BLaER1 treated with 17β-estradiol and CSF1 and Interleukin-3, amounts not matched to agents 10 nM and 100 nM (cell line): Measurements from ENCODE around the gene PYCR2.

ENCODE experiments used
- H3K27ac ChIP-seq, 11 experiments: shearing (Covaris generic); formaldehyde crosslinking; 2 replicates each; pipeline ENCODE4 v1.8.1; 2022
- H3K27me3 ChIP-seq, 11 experiments: shearing (Covaris generic); formaldehyde crosslinking; 2 replicates each; pipeline ENCODE4 v1.8.1; 2022
- H3K36me3 ChIP-seq, 11 experiments: shearing (Covaris generic); formaldehyde crosslinking; 2 replicates each; pipeline ENCODE4 v1.8.1; 2022
- H3K4me1 ChIP-seq, 10 experiments: shearing (Covaris generic); formaldehyde crosslinking; 2 replicates each; pipeline ENCODE4 v1.8.1; 2022
- H3K4me2 ChIP-seq, 11 experiments: shearing (Covaris generic); formaldehyde crosslinking; 2 replicates each; pipeline ENCODE4 v1.8.1; 2022
- H3K4me3 ChIP-seq, 10 experiments: shearing (Covaris generic); formaldehyde crosslinking; 2 replicates each; pipeline ENCODE4 v1.8.1; 2022
- H3K9ac ChIP-seq, 11 experiments: shearing (Covaris generic); formaldehyde crosslinking; 2 replicates each; pipeline ENCODE4 v1.8.1; 2022
- H3K9me3 ChIP-seq, 11 experiments: shearing (Covaris generic); formaldehyde crosslinking; replicated peaks in 1 of 11; 2 replicates each; pipeline ENCODE4 v1.8.1; 2022
- H4K20me1 ChIP-seq, 11 experiments: shearing (Covaris generic); formaldehyde crosslinking; 2 replicates each; pipeline ENCODE4 v1.8.1; 2022
- Cebpa-rat ChIP-seq, 11 experiments: shearing (Covaris generic); IDR thresholded peaks; 2 replicates each; pipeline ENCODE4 v1.8.1; 2022

Gene PYCR2

GRCh38 chr1:225872075-225872430 lies 52.0 kb downstream of the PYCR2 start:
- Histone ChIP-seq H3K4me1 (peaks cover 9 to 41% (median 31%) of the 10 kb centered on the region in 10 experiments), H3K9me3 (no peaks in the 10 kb centered on the region), H3K27ac (no peak overlapping the region), H3K9ac (no peak overlapping the region), H3K4me3 (no peak overlapping the region), H3K27me3 (no peaks in the 10 kb centered on the region), H3K36me3 (peaks cover 74 to 99% (median 93%) of the 10 kb centered on the region in 11 experiments), H4K20me1 (peaks cover 0 to 48% (median 0%) of the 10 kb centered on the region in 11 experiments; a peak in 8 of 22 replicates), H3K4me2 (no peak overlapping the region)
- TF ChIP-seq Cebpa-rat (IDR thresholded peaks at IDR 0.05) = no peak

DNA sequence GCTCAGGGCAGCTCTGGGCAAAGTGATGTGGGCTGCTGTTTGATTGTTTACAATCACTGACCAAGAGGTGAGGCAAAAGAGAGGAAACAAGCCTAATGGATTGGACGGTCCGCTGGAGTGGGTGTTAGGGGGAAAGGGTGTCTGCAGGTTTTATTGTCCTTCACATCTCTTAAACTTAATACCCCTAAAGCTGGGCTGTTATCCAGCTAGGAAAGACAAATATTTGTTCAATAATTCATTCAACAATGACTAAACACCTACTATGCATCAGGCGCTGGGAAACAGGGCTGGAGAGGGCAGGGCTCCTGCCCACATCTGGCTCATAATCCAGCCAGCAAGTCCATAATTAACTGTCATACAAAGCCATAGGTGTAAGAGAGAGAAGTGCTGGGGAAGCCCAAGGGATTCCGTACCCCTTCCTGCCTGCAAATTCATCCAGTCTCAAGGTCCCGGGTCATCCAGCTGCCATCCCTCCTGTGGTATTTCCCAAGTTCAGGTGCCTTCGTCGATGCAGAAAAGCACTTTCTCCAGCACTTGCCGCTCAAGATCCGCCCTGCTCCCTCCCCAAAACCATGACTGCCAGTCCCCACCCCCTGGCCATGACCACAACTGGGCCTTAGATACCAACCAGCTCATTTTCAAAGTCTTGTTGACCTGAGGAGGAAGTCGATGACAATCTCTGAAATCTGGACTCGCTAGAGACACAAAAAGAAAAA lies 52.5 kb downstream of the PYCR2 start:
- peaks cover 0 to 48% (median 0%) of the 10 kb centered on the region in 11 experiments; a peak in 9 of 22 replicates for H4K20me1 ChIP-seq
- no peak overlapping the region for H3K4me2 ChIP-seq
- H3K27me3 ChIP-seq = no peaks in the 10 kb centered on the region
- no peak overlapping the region for H3K4me3 ChIP-seq
- H3K9ac ChIP-seq = no peak overlapping the region
- TF ChIP-seq Cebpa-rat (IDR thresholded peaks at IDR 0.05) = no peak
- H3K27ac ChIP-seq = no peak overlapping the region
- H3K9me3 ChIP-seq = no peaks in the 10 kb centered on the region
- peaks cover 72 to 99% (median 92%) of the 10 kb centered on the region in 11 experiments for H3K36me3 ChIP-seq
- peaks cover 14 to 45% (median 33%) of the 10 kb centered on the region in 10 experiments for H3K4me1 ChIP-seq

DNA sequence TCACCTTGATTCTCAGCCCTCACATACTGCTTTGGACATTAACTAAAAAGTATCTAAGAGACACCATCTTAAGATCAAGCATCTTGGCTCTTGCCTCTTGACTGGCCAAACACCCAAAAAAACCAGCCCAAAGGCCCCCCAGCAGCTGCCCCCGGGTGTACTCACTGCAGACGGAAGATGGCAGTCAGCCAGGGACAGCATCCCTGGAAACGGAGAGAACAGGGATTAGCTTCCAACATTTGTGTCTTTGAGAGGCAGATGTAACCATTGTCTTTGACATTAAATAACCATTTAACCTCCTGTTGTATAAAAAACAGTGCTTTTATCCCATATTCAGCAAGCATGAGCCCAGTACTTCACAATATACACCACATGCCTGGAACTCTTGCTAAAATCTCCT lies 53.1 kb downstream of the PYCR2 start:
- TF ChIP-seq Cebpa-rat (IDR thresholded peaks at IDR 0.05) = no peak
- no peaks in the 10 kb centered on the region for H3K27me3 ChIP-seq
- no peaks in the 10 kb centered on the region for H3K9me3 ChIP-seq
- no peak overlapping the region for H3K4me2 ChIP-seq
- H4K20me1 ChIP-seq = peaks cover 0 to 48% (median 0%) of the 10 kb centered on the region in 11 experiments; a peak in 9 of 22 replicates
- peaks cover 66 to 94% (median 89%) of the 10 kb centered on the region in 11 experiments for H3K36me3 ChIP-seq
- H3K27ac ChIP-seq = no peak overlapping the region
- H3K4me3 ChIP-seq = no peak overlapping the region
- no peak overlapping the region for H3K9ac ChIP-seq
- H3K4me1 ChIP-seq = peaks cover 20 to 51% (median 36%) of the 10 kb centered on the region in 10 experiments
